GOT3 (cell line): ENCODE results near the gene ZNF423.
"Not testable (repeated sequence)": the region's sequence is repeated elsewhere in the genome, so short reads cannot be mapped to it uniquely, and the experiment has no call there.

Experiments
- DNase-seq: peaks from one replicate; lab custom pipeline; 2025; ENCODE audit warnings: mixed read lengths; lab: John Stamatoyannopoulos, UW

The ZNF423 gene

GRCh38 chr16:49695782-49696413 lies 160.0 kb downstream of the ZNF423 start:
- DNase-seq = no peak

GRCh38 chr16:49693445-49693844 lies 162.5 kb downstream of the ZNF423 start:
- no peak for DNase-seq

GRCh38 chr16:49690778-49691177 lies 165.1 kb downstream of the ZNF423 start:
- DNase-seq = no peak

- DNase-seq = no peak
Measured at GRCh38 chr16:49688036-49688697, 167.7 kb downstream of the ZNF423 start.

- no peak for DNase-seq
Measured at GRCh38 chr16:49687476-49688002, 168.4 kb downstream of the ZNF423 start.

- DNase-seq = no peak
Measured at GRCh38 chr16:49684696-49685095, 171.2 kb downstream of the ZNF423 start.

- DNase-seq = no peak
Measured at GRCh38 chr16:49682577-49683165, 173.2 kb downstream of the ZNF423 start.

GRCh38 chr16:49681217-49681883 lies 174.6 kb downstream of the ZNF423 start:
- no peak for DNase-seq

- DNase-seq = no peak
Measured at GRCh38 chr16:49679095-49679494, 176.8 kb downstream of the ZNF423 start.

- DNase-seq = not testable (repeated sequence)
Measured at GRCh38 chr16:49677661-49678060, 178.3 kb downstream of the ZNF423 start.

- no peak for DNase-seq
Measured at GRCh38 chr16:49675413-49675812, 180.5 kb downstream of the ZNF423 start.

- no peak for DNase-seq
Measured at GRCh38 chr16:49674990-49675389, 180.9 kb downstream of the ZNF423 start.

GRCh38 chr16:49674351-49674851 lies 181.5 kb downstream of the ZNF423 start:
- no peak for DNase-seq

- no peak for DNase-seq
Measured at GRCh38 chr16:49673442-49673841, 182.5 kb downstream of the ZNF423 start.

- no peak for DNase-seq
Measured at GRCh38 chr16:49672753-49673152, 183.2 kb downstream of the ZNF423 start.

- DNase-seq = no peak
Measured at GRCh38 chr16:49671333-49671732, 184.6 kb downstream of the ZNF423 start.

GRCh38 chr16:49670627-49671026 lies 185.3 kb downstream of the ZNF423 start:
- no peak for DNase-seq

- no peak for DNase-seq
Measured at GRCh38 chr16:49665482-49666230, 190.3 kb downstream of the ZNF423 start.

- DNase-seq = no peak
Measured at GRCh38 chr16:49664221-49665215, 191.4 kb downstream of the ZNF423 start.
